ENCODE results near the gene DLGAP1. TPM values are rescaled to one million over a fixed set of nuclear protein-coding genes. Genes with fewer than 3 reads are reported as not detected.

The DLGAP1 gene
- total RNA-seq, 2 experiments from 2014 or later, result not detected

- no peaks in the 10 kb centered on the region for H3K36me3 Mint-ChIP-seq
- H3K27me3 Mint-ChIP-seq, result peaks cover 28% of the 10 kb centered on the region
- no peaks in the 10 kb centered on the region for H3K9me3 Mint-ChIP-seq
- POLR2A ChIA-PET, result no interaction called here
- ATAC-seq (ENCODE audit: low read depth), result no peak
- no peak overlapping the region for H3K27ac Mint-ChIP-seq
- H3K4me1 Mint-ChIP-seq, result no peaks in the 10 kb centered on the region
- no peak overlapping the region for H3K4me3 Mint-ChIP-seq
- no peak for DNase-seq
These were observed 583.4 kb downstream of the DLGAP1 start for GRCh38 chr18:3871687-3872086.

GRCh38 chr18:3870914-3871313 is 584.2 kb downstream of the DLGAP1 start:
- POLR2A ChIA-PET, result no interaction called here

GRCh38 chr18:3869848-3870247 is 585.3 kb downstream of the DLGAP1 start:
- H3K27me3 Mint-ChIP-seq, result peaks cover 22% of the 10 kb centered on the region

More at GRCh38 chr18:3870914-3871313, 584.2 kb downstream of the DLGAP1 start:
- no peak overlapping the region for H3K4me3 Mint-ChIP-seq
- H3K9me3 Mint-ChIP-seq, result no peaks in the 10 kb centered on the region
- H3K4me1 Mint-ChIP-seq, result no peaks in the 10 kb centered on the region
- ATAC-seq (ENCODE audit: low read depth) (no peak), DNase-seq (no peak)
- H3K27ac Mint-ChIP-seq, result no peak overlapping the region
- no peaks in the 10 kb centered on the region for H3K36me3 Mint-ChIP-seq
- H3K27me3 Mint-ChIP-seq, result peaks cover 23% of the 10 kb centered on the region

GRCh38 chr18:3867864-3868311 is 587.2 kb downstream of the DLGAP1 start:
- ATAC-seq (ENCODE audit: low read depth), result no peak
- POLR2A ChIA-PET, result no interaction called here
- Mint-ChIP-seq H3K27ac (no peak overlapping the region), H3K4me3 (no peak overlapping the region), H3K27me3 (peaks cover 7% of the 10 kb centered on the region), H3K36me3 (no peaks in the 10 kb centered on the region), H3K4me1 (no peaks in the 10 kb centered on the region), H3K9me3 (no peaks in the 10 kb centered on the region)
- no peak for DNase-seq

More at GRCh38 chr18:3869848-3870247, 585.3 kb downstream of the DLGAP1 start:
- H3K9me3 Mint-ChIP-seq, result no peaks in the 10 kb centered on the region
- H3K27ac Mint-ChIP-seq, result no peak overlapping the region
- H3K4me3 Mint-ChIP-seq, result no peak overlapping the region
- no peaks in the 10 kb centered on the region for H3K4me1 Mint-ChIP-seq
- DNase-seq (no peak), ATAC-seq (ENCODE audit: low read depth) (no peak)
- POLR2A ChIA-PET, result no interaction called here
- no peaks in the 10 kb centered on the region for H3K36me3 Mint-ChIP-seq

GRCh38 chr18:3867236-3867635 is 587.9 kb downstream of the DLGAP1 start:
- no peaks in the 10 kb centered on the region for H3K9me3 Mint-ChIP-seq
- ATAC-seq (ENCODE audit: low read depth), result no peak
- no peak for DNase-seq
- POLR2A ChIA-PET, result no interaction called here
- H3K27ac Mint-ChIP-seq, result no peak overlapping the region
- no peaks in the 10 kb centered on the region for H3K4me1 Mint-ChIP-seq
- no peaks in the 10 kb centered on the region for H3K36me3 Mint-ChIP-seq
- peaks cover under 1% of the 10 kb centered on the region for H3K27me3 Mint-ChIP-seq
- no peak overlapping the region for H3K4me3 Mint-ChIP-seq

- no peaks in the 10 kb centered on the region for H3K27me3 Mint-ChIP-seq
- H3K4me3 Mint-ChIP-seq, result no peak overlapping the region
- H3K4me1 Mint-ChIP-seq, result no peaks in the 10 kb centered on the region
- ATAC-seq (ENCODE audit: low read depth), result no peak
- H3K36me3 Mint-ChIP-seq, result no peaks in the 10 kb centered on the region
- no peaks in the 10 kb centered on the region for H3K9me3 Mint-ChIP-seq
- DNase-seq, result no peak
- H3K27ac Mint-ChIP-seq, result no peak overlapping the region
- POLR2A ChIA-PET, result no interaction called here
These were observed 590.3 kb downstream of the DLGAP1 start for GRCh38 chr18:3864669-3865298.

- Mint-ChIP-seq H3K9me3 (no peaks in the 10 kb centered on the region), H3K27me3 (no peaks in the 10 kb centered on the region), H3K27ac (no peak overlapping the region), H3K4me1 (no peaks in the 10 kb centered on the region), H3K36me3 (no peaks in the 10 kb centered on the region), H3K4me3 (no peak overlapping the region)
- DNase-seq (no peak), ATAC-seq (ENCODE audit: low read depth) (no peak)
- POLR2A ChIA-PET, result no interaction called here
These were observed 591.5 kb downstream of the DLGAP1 start for GRCh38 chr18:3863593-3863992.

GRCh38 chr18:3863006-3863405 is 592.1 kb downstream of the DLGAP1 start:
- Mint-ChIP-seq H3K4me1 (no peaks in the 10 kb centered on the region), H3K9me3 (no peaks in the 10 kb centered on the region), H3K27me3 (no peaks in the 10 kb centered on the region), H3K36me3 (no peaks in the 10 kb centered on the region), H3K4me3 (no peak overlapping the region), H3K27ac (no peak overlapping the region)
- POLR2A ChIA-PET, result no interaction called here
- ATAC-seq (ENCODE audit: low read depth), result no peak
- no peak for DNase-seq

GRCh38 chr18:3861495-3861894 is 593.6 kb downstream of the DLGAP1 start:
- peaks cover 1% of the 10 kb centered on the region for H3K27me3 Mint-ChIP-seq
- no peak overlapping the region for H3K4me3 Mint-ChIP-seq
- H3K27ac Mint-ChIP-seq, result no peak overlapping the region
- DNase-seq (no peak), ATAC-seq (ENCODE audit: low read depth) (no peak)
- H3K4me1 Mint-ChIP-seq, result no peaks in the 10 kb centered on the region
- no peaks in the 10 kb centered on the region for H3K9me3 Mint-ChIP-seq
- POLR2A ChIA-PET, result no interaction called here
- no peaks in the 10 kb centered on the region for H3K36me3 Mint-ChIP-seq

- Mint-ChIP-seq H3K27ac (no peak overlapping the region), H3K4me1 (no peaks in the 10 kb centered on the region), H3K4me3 (no peak overlapping the region), H3K9me3 (no peaks in the 10 kb centered on the region), H3K27me3 (peaks cover 1% of the 10 kb centered on the region), H3K36me3 (no peaks in the 10 kb centered on the region)
- POLR2A ChIA-PET, result no interaction called here
- DNase-seq (no peak), ATAC-seq (ENCODE audit: low read depth) (no peak)
These were observed 597.6 kb downstream of the DLGAP1 start for GRCh38 chr18:3857544-3857943.

GRCh38 chr18:3855966-3856365 is 599.1 kb downstream of the DLGAP1 start:
- peaks cover 1% of the 10 kb centered on the region for H3K27me3 Mint-ChIP-seq
- H3K27ac Mint-ChIP-seq, result no peak overlapping the region
- no peak overlapping the region for H3K4me3 Mint-ChIP-seq
- ATAC-seq (ENCODE audit: low read depth) (no peak), DNase-seq (no peak)
- H3K36me3 Mint-ChIP-seq, result no peaks in the 10 kb centered on the region
- POLR2A ChIA-PET, result no interaction called here
- H3K9me3 Mint-ChIP-seq, result no peaks in the 10 kb centered on the region
- H3K4me1 Mint-ChIP-seq, result no peaks in the 10 kb centered on the region

GRCh38 chr18:3852321-3852720 is 602.8 kb downstream of the DLGAP1 start:
- DNase-seq (no peak), ATAC-seq (ENCODE audit: low read depth) (no peak)
- Mint-ChIP-seq H3K4me3 (no peak overlapping the region), H3K27ac (no peak overlapping the region), H3K9me3 (no peaks in the 10 kb centered on the region), H3K36me3 (no peaks in the 10 kb centered on the region), H3K4me1 (no peaks in the 10 kb centered on the region), H3K27me3 (no peaks in the 10 kb centered on the region)
- POLR2A ChIA-PET, result no interaction called here

GRCh38 chr18:3851159-3851558 is 603.9 kb downstream of the DLGAP1 start:
- POLR2A ChIA-PET, result no interaction called here
- no peak overlapping the region for H3K27ac Mint-ChIP-seq
- no peaks in the 10 kb centered on the region for H3K36me3 Mint-ChIP-seq
- no peak for DNase-seq
- no peak for ATAC-seq (ENCODE audit: low read depth)
- no peaks in the 10 kb centered on the region for H3K9me3 Mint-ChIP-seq
- no peaks in the 10 kb centered on the region for H3K4me1 Mint-ChIP-seq
- H3K4me3 Mint-ChIP-seq, result no peak overlapping the region
- H3K27me3 Mint-ChIP-seq, result no peaks in the 10 kb centered on the region

GRCh38 chr18:3848316-3848715 is 606.8 kb downstream of the DLGAP1 start:
- DNase-seq (no peak), ATAC-seq (ENCODE audit: low read depth) (no peak)
- H3K4me3 Mint-ChIP-seq, result no peak overlapping the region
- H3K4me1 Mint-ChIP-seq, result no peaks in the 10 kb centered on the region
- no peaks in the 10 kb centered on the region for H3K36me3 Mint-ChIP-seq
- H3K27ac Mint-ChIP-seq, result no peak overlapping the region
- no peaks in the 10 kb centered on the region for H3K27me3 Mint-ChIP-seq
- no peaks in the 10 kb centered on the region for H3K9me3 Mint-ChIP-seq
- POLR2A ChIA-PET, result no interaction called here

GRCh38 chr18:3845161-3845560 is 609.9 kb downstream of the DLGAP1 start:
- POLR2A ChIA-PET, result no interaction called here
- no peak for DNase-seq
- ATAC-seq (ENCODE audit: low read depth), result no peak
- no peaks in the 10 kb centered on the region for H3K4me1 Mint-ChIP-seq
- peaks cover 2% of the 10 kb centered on the region for H3K27me3 Mint-ChIP-seq
- no peak overlapping the region for H3K4me3 Mint-ChIP-seq
- H3K9me3 Mint-ChIP-seq, result no peaks in the 10 kb centered on the region
- no peaks in the 10 kb centered on the region for H3K36me3 Mint-ChIP-seq
- H3K27ac Mint-ChIP-seq, result no peak overlapping the region
